Measurements from ENCODE around the gene CAMKK2.

DNA sequence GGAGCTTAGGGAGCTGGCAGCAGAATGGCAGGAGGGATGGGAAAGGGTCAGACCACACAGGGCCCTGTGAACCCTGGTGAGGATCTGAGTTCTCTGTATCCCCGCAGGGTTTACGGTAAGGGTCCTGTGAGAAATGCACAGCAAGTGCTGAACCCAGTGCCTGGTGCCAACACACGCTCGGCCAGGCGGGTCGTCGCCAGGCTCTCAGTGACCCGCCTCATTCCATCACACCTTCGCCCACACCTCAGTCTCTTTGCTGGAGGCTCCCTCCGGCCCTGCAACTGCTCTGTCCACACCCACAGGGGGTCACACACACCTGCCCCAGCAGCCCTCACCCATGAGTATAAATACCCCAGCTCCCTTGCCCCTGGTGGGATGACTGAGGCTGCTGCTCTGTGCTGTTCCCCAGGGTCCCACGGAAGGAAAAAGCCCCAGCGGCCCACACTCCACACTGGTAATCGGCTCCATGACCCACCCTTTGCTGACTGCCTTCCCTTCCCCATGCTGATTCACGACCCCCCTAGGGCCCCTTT lies 23.1 kb downstream of the CAMKK2 start:
- TF ChIP-seq, protein P1, sequence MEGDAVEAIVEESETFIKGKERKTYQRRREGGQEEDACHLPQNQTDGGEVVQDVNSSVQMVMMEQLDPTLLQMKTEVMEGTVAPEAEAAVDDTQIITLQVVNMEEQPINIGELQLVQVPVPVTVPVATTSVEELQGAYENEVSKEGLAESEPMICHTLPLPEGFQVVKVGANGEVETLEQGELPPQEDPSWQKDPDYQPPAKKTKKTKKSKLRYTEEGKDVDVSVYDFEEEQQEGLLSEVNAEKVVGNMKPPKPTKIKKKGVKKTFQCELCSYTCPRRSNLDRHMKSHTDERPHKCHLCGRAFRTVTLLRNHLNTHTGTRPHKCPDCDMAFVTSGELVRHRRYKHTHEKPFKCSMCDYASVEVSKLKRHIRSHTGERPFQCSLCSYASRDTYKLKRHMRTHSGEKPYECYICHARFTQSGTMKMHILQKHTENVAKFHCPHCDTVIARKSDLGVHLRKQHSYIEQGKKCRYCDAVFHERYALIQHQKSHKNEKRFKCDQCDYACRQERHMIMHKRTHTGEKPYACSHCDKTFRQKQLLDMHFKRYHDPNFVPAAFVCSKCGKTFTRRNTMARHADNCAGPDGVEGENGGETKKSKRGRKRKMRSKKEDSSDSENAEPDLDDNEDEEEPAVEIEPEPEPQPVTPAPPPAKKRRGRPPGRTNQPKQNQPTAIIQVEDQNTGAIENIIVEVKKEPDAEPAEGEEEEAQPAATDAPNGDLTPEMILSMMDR (conservative IDR thresholded peaks at IDR 0.05; ENCODE audit: low read depth, low read length), result no peak
- no peak for TF ChIP-seq POLR2A (IDR thresholded peaks at IDR 0.05; ENCODE audit: low read depth, low read length)
- TF ChIP-seq RAD21 (IDR thresholded peaks at IDR 0.05; ENCODE audit: low read length), result no peak
- no peak for TF ChIP-seq CHD1 (IDR thresholded peaks at IDR 0.05; ENCODE audit: low read depth, low read length)
- TF ChIP-seq FOS (IDR thresholded peaks at IDR 0.05; ENCODE audit: low read depth, low read length), result no peak
- no peak for TF ChIP-seq MAZ (IDR thresholded peaks at IDR 0.05; ENCODE audit: borderline replicate concordance, low read depth, low read length)
- TF ChIP-seq RFX5 (IDR thresholded peaks at IDR 0.05; ENCODE audit: low read depth, low read length), result no peak
- no peak for TF ChIP-seq SMC3 (IDR thresholded peaks at IDR 0.05; ENCODE audit: low read depth, low read length)
